K562 (cell line): ENCODE data around the gene RET.

ENCODE experiments used
- ETV6 ChIP-seq, 3 experiments: fragments of 150-350 bp in 1 of 3; sonication (generic) in 1 of 3; formaldehyde crosslinking in 1 of 3; IDR thresholded peaks; 2 replicates each; pipeline versions ENCODE4 v1.6.1 to v1.8.0; 2014 to 2022; ENCODE audit warnings: borderline replicate concordance in 2 of 3, low read depth in 2 of 3, antibody characterized with exemption in 1 of 3, low read length in 1 of 3, mild to moderate bottlenecking in 1 of 3, missing genetic modification reagents in 1 of 3
- KDM1A ChIP-seq, 2 experiments: fragments of 450-650 bp; IDR thresholded peaks; 2 replicates each; pipeline ENCODE4 v1.6.1; 2016; ENCODE audit warnings: mild to moderate bottlenecking in 2 of 2
- ZBTB12 ChIP-seq: fragments of 250-450 bp; sonication (Bioruptor Pico); IDR thresholded peaks from 2 replicates; pipeline ENCODE4 v1.4.0; 2020
- ZNF407 ChIP-seq: fragments of 450-650 bp; IDR thresholded peaks from 2 replicates; pipeline ENCODE4 v1.6.1; 2016; ENCODE audit warnings: low read depth

- TF ChIP-seq ETV6 (IDR thresholded peaks at IDR 0.05; ENCODE audit: borderline replicate concordance in 1 of 2, low read depth in 2 of 2, low read length in 1 of 2) = no peak
- no peak for TF ChIP-seq ETV6 (CRISPR knock-in tag; IDR thresholded peaks at IDR 0.05; ENCODE audit: borderline replicate concordance)
- no peak for TF ChIP-seq KDM1A (IDR thresholded peaks at IDR 0.05)
- no peak for TF ChIP-seq ZBTB12
- no peak for TF ChIP-seq ZNF407
These were observed 35.2 kb downstream of the RET start for GRCh38 chr10:43111921-43112607.
